ENCODE results near the gene NRP1.

NRP1 gene

GRCh38 chr10:33290321-33291052, 44.0 kb downstream of the NRP1 start:
- DNase-seq (ENCODE audit: low read depth): no peak

- no peak for DNase-seq (ENCODE audit: low read depth)
Measured at GRCh38 chr10:33289776-33290175, 44.7 kb downstream of the NRP1 start.

- DNase-seq (ENCODE audit: low read depth): no peak
Measured at GRCh38 chr10:33288127-33288526, 46.3 kb downstream of the NRP1 start.

DNA sequence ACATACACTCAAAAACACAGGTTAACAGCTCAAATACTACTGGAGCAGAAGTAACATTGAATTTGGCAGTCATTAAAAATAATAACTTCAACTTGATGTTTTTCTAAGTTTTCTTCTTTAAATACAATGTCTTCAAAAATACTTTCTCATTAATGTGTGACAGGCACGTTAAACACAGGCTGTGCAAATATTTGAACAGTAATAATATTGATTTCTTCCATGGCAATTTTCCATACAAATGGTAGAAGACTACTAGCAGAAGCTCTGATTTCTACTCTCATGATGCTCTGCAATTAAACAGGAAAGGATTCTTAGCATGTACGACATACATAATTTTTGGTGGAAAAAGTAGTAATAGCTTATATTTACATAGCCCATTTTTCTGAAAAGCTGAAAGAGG, 47.4 kb downstream of the NRP1 start:
- no peak for DNase-seq (ENCODE audit: low read depth)

GRCh38 chr10:33286157-33286934, 48.1 kb downstream of the NRP1 start:
- no peak for DNase-seq (ENCODE audit: low read depth)

GRCh38 chr10:33284945-33285344, 49.5 kb downstream of the NRP1 start:
- no peak for DNase-seq (ENCODE audit: low read depth)

- DNase-seq (ENCODE audit: low read depth): peak; percentile 70
Measured at GRCh38 chr10:33279811-33280602, 54.5 kb downstream of the NRP1 start.

DNA sequence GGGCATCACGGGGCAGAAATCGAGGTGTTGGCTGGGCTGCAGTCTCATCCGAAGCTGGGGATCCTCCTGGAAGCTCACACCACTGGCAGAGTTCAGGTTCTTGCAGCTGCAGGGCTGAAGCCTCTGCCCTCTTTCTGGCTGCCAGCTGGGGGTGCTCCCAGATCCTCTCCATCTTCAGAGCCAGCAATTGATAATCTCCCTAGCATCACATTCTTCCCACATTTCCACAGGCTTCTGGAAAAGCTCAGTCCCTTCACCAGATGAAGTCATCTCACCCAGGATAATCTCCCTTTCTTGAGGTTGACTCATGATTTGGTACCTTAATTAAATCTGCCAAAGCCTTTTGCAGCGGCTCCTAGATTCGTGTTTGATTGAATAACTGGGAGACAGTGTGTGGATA, 55.2 kb downstream of the NRP1 start:
- no peak for DNase-seq (ENCODE audit: low read depth)

DNA sequence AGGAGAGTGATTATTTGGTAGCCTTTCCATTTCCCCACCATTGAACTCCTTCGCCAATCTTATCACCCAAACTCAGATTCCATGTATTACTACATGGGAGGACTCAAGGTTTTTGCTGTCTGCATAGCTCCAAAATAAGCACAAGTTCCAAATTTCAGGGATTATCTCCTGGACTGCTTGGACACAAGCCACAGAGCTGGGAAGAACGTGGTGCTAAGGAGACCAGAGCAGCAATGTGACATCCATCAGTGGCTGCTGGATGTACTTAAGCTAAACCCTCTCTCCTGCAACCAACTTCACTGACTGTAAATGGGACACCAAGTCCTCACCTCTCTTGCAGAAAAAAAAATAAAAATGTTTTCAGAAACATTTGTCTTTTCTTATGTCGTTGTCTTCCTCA, 56.3 kb downstream of the NRP1 start:
- DNase-seq (ENCODE audit: low read depth): no peak

DNA sequence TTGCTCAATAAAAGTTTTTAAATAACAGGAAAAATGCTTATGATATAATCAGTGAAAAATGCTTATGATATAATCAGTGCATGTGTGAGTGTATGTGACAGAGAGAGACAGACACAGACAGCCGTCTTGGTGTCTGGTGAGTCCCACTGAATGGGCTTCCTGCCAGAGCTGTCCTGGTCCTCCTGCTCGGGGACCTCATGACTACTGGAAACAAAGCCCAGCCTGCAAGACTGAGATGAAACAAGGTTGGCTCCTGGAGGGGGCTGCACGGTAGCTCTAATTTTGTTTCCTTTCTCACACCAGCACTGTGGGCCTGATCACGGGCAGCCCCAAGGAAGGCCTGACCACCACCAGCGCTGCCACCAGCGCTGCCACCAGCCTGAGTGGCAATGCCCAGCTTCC, 57.3 kb downstream of the NRP1 start:
- DNase-seq (ENCODE audit: low read depth): no peak

GRCh38 chr10:33276282-33276923, 58.1 kb downstream of the NRP1 start:
- no peak for DNase-seq (ENCODE audit: low read depth)

- no peak for DNase-seq (ENCODE audit: low read depth)
Measured at GRCh38 chr10:33274096-33274785, 60.2 kb downstream of the NRP1 start.

GRCh38 chr10:33273295-33274002, 61.0 kb downstream of the NRP1 start:
- peak; percentile 96 for DNase-seq (ENCODE audit: low read depth)

DNA sequence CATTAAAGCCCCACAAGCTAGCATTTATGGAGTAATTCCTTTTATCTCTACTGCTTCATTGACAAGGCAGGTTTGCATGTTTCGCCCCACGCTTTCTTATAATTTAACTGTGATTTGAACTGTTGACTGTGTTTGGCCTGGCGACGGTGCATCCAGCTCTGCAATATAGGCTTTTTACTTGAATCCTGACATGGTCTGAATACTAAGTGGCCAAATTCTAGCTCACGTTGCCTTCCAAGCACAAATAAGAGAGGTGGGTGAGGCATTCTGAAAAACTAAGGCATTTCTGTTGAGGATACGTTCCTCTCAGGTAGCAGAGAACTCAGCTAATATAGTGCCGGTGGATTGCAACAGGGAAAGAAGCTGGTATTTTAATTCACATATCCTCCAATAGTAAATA, 61.8 kb downstream of the NRP1 start:
- no peak for DNase-seq (ENCODE audit: low read depth)

DNA sequence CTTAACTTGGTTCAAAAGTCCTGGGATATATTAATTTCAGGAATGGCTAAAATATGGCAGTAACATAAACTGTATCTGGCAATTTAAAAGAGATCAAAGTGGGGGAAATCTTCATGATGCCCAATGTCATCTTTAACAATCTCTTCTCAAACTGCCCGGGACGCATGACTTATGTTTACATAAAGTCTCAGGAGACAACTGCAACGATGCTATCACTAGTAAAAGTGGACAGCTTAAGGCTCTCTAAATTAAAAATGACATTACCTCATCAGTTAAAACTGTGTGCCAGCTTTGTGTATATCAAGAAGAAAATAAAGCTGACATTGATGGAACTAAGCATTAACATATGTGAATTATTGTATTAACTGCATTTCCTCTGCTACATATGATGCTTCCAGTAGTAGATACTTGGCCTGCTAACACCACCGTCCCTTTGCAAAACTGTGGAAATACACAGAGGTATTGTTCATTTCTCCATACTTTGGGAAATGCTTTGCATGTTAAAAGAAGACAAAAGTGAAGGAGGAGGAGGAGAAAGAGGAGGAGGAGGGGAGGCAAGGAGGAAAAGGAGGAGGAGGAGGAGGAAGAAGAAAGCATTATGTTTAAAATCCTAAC, 62.4 kb downstream of the NRP1 start:
- DNase-seq (ENCODE audit: low read depth): no peak

- DNase-seq (ENCODE audit: low read depth): no peak
Measured at GRCh38 chr10:33270971-33271370, 63.5 kb downstream of the NRP1 start.

- no peak for DNase-seq (ENCODE audit: low read depth)
Measured at GRCh38 chr10:33267708-33268107, 66.8 kb downstream of the NRP1 start.

GRCh38 chr10:33265621-33266020, 68.8 kb downstream of the NRP1 start:
- DNase-seq (ENCODE audit: low read depth): no peak

GRCh38 chr10:33263453-33263852, 71.0 kb downstream of the NRP1 start:
- no peak for DNase-seq (ENCODE audit: low read depth)

DNA sequence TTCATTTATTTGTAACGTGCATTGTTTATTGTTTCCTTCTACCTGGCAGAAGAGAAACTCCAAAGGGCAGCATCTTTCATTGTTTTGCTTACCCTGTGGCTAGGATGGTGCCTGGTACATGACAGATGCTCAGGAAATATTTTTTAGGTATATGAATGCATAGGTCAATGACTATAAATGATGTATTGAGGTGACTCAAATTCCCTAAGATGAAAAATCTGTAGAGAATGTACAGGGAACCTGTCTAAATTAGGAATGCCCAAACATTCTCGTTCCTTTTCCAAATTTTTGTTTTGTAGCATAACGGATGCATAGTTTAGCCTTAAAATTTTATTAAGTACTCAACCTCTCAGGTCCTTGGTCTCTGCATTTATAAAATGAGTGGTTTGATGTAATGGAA, 71.6 kb downstream of the NRP1 start:
- no peak for DNase-seq (ENCODE audit: low read depth)

All from GM04503 (cell line).